Testis (tissue), 5 donors: Measurements from ENCODE around the gene KRTAP4-16. TPM values are rescaled to one million over a fixed set of nuclear protein-coding genes. Genes with fewer than 3 reads are reported as not detected.
"Not testable (repeated sequence)": the region's sequence is repeated elsewhere in the genome, so short reads cannot be mapped to it uniquely, and the experiment has no call there.

ENCODE experiments used
- DNase-seq: peaks from one replicate; pipeline ENCODE4 v3.0.0-alpha.2; 2019
- H3K27ac ChIP-seq, 2 donors: fragments of 200-600 bp; sonication (generic); one replicate each; pipeline ENCODE4 v1.5.1; 2019
- H3K27me3 ChIP-seq: fragments of 200-600 bp; sonication (generic); one replicate; pipeline ENCODE4 v1.5.1; 2019
- H3K36me3 ChIP-seq: fragments of 200-600 bp; sonication (generic); one replicate; pipeline ENCODE4 v1.5.1; 2017; ENCODE audit warnings: low read depth; ENCODE audit errors: missing control alignments
- H3K4me1 ChIP-seq: fragments of 200-600 bp; sonication (generic); one replicate; pipeline ENCODE4 v1.5.1; 2019
- H3K4me3 ChIP-seq, 2 donors: fragments of 200-600 bp; sonication (generic); one replicate each; pipeline ENCODE4 v1.5.1; 2017 to 2019
- H3K9me3 ChIP-seq: fragments of 200-600 bp; sonication (generic); one replicate; pipeline ENCODE4 v1.5.1; 2017
- POLR2A ChIP-seq: fragments of 450-650 bp; IDR thresholded peaks from one replicate; pipeline ENCODE4 v1.6.1; 2017; ENCODE audit warnings: antibody characterized with exemption, mild to moderate bottlenecking, moderate library complexity
- WGBS, 2 donors: methylation state at CpG; one replicate each; pipeline ENCODE4 v1.1.5; 2018; 5-methylcytosine and 5-hydroxymethylcytosine counted together
- intact Hi-C: fragments of 100-400 bp; cut with DNase I; formaldehyde crosslinking; loops from one replicate; pipeline ENCODE4 v1.15.1; 2023; ENCODE audit warnings: low total_unique reads
- long read RNA-seq, 2 donors: transcript quantifications; one replicate each; lab custom pipeline, GENCODE V29; 2026
- polyA plus RNA-seq: library from polyadenylated mRNA; stranded (reverse); fragments of 350-450 nt; fragmentation: Illumina TruSeq; extraction: RNeasy Lipid Tissue Mini Kit (QIAGEN cat#74804); gene quantifications from one replicate; pipeline ENCODE4 v1.2.3, GENCODE V29; 2014; ENCODE audit warnings: low read depth, low replicate concordance; ENCODE audit not compliant: insufficient read depth
- total RNA-seq, 2 donors: library from RNA; depleted of rRNA; stranded (reverse); fragments of >200 nt; gene quantifications; one replicate each; pipeline ENCODE4 v1.2.3, GENCODE V29; 2016
- TF ChIP-seq, protein P1 (sequence below), 3 experiments: fragments of 450-650 bp in 2 of 3; fragments of 200-600 bp in 1 of 3; sonication (generic) in 1 of 3; IDR thresholded peaks; one replicate each; pipeline ENCODE4 v1.5.1; 2016 to 2019; ENCODE audit warnings: antibody characterized with exemption in 3 of 3, mild to moderate bottlenecking in 2 of 3, moderate library complexity in 1 of 3

KRTAP4-16 gene
- total RNA-seq (not detected), polyA plus RNA-seq (not detected)
- long read RNA-seq, donor 1: 0 reads
- long read RNA-seq, donor 2: 0 reads

DNA sequence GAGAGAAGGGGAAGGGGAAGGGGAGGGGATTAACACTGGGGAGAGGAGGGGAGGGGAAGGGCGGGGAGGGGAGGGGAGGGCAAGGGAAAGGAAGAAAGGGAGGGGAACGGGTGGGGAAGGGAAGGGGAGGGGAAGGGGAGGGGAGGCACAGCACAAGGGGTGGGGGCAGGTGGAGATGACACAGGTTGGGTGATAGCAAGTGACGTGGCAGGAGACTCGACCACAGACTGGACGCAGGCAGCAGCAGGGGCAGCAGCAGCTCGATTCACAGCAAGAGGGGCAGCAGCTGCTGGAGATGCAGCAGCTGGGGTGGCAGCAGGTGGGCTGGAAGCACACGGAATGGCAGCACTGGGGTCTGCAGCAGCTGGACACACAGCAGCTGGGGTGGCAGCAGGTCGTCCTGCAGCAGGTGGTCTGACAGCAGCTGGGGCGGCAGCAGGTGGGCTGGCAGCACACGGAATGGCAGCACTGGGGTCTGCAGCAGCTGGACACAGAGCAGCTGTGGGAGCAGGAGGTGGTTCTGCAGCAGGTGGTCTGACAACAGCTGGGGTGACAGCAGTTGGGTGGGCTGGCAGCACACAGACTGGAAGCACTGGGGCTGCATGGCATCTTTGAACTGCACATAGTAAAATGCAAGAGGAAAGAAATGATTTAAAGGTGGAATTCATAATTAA lies at the start of gene KRTAP4-16:
TSS of gene KRTAP4-16 (minus strand) at position 624 of the 674 bp plus-strand sequence. CDS start at position 624, 0 bp downstream.
- no peak for DNase-seq
- TF ChIP-seq, protein P1, sequence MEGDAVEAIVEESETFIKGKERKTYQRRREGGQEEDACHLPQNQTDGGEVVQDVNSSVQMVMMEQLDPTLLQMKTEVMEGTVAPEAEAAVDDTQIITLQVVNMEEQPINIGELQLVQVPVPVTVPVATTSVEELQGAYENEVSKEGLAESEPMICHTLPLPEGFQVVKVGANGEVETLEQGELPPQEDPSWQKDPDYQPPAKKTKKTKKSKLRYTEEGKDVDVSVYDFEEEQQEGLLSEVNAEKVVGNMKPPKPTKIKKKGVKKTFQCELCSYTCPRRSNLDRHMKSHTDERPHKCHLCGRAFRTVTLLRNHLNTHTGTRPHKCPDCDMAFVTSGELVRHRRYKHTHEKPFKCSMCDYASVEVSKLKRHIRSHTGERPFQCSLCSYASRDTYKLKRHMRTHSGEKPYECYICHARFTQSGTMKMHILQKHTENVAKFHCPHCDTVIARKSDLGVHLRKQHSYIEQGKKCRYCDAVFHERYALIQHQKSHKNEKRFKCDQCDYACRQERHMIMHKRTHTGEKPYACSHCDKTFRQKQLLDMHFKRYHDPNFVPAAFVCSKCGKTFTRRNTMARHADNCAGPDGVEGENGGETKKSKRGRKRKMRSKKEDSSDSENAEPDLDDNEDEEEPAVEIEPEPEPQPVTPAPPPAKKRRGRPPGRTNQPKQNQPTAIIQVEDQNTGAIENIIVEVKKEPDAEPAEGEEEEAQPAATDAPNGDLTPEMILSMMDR (IDR thresholded peaks at IDR 0.05): no peak
- Histone ChIP-seq H3K36me3 (no peaks in the 10 kb centered on the region), H3K27ac (no peak within 1 kb of the TSS), H3K9me3 (no peaks in the 10 kb centered on the region), H3K4me3 (no peak within 1 kb of the TSS), H3K4me1 (no peaks in the 10 kb centered on the region), H3K27me3 (no peaks in the 10 kb centered on the region)
- intact Hi-C loops: no loop called here
- 62 to 67% methylated on average over 7 to 10 of the region's 10 CpGs for WGBS, 2 donors

DNA sequence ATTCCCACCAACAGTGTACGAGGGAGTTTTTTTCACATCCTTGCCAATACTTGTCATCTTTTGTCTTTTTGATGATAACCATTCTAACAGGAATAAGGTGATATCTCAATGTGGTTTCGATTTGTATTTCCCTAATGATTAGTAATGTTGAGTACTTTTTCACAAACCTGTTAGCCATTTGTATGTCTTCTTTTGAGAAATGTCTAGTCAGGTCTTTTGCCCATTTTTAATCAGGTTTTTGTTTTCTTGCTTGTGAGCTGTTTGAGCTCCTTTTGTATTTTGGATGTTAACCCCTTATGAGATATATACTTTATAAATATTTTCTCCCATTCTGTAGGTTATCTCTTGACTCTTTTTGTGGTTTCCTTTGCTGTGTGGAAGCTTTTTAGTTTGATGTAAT lies 49.5 kb upstream of the KRTAP4-16 start:
- no peak overlapping the region for H3K4me3 ChIP-seq
- H3K9me3 ChIP-seq: no peaks in the 10 kb centered on the region
- H3K27me3 ChIP-seq: no peaks in the 10 kb centered on the region
- intact Hi-C loops: no loop called here
- H3K4me1 ChIP-seq: no peaks in the 10 kb centered on the region
- H3K27ac ChIP-seq: no peak overlapping the region
- no peaks in the 10 kb centered on the region for H3K36me3 ChIP-seq
- DNase-seq: no peak
- 69 to 75% methylated on average over 2 of the region's 2 CpGs for WGBS, 2 donors
- TF ChIP-seq POLR2A: no peak
- TF ChIP-seq, protein P1 (IDR thresholded peaks at IDR 0.05): no peak

- no peak for TF ChIP-seq POLR2A
- TF ChIP-seq, protein P1 (IDR thresholded peaks at IDR 0.05): no peak
- no peaks in the 10 kb centered on the region for H3K9me3 ChIP-seq
- H3K36me3 ChIP-seq: no peaks in the 10 kb centered on the region
- no peaks in the 10 kb centered on the region for H3K4me1 ChIP-seq
- 83 to 91% methylated on average over 4 of the region's 4 CpGs for WGBS, 2 donors
- DNase-seq: no peak
- H3K27me3 ChIP-seq: no peaks in the 10 kb centered on the region
- intact Hi-C loops: no loop called here
- H3K4me3 ChIP-seq: no peak overlapping the region
- H3K27ac ChIP-seq: no peak overlapping the region
Measured at GRCh38 chr17:41150026-41150425, 48.0 kb upstream of the KRTAP4-16 start.

DNA sequence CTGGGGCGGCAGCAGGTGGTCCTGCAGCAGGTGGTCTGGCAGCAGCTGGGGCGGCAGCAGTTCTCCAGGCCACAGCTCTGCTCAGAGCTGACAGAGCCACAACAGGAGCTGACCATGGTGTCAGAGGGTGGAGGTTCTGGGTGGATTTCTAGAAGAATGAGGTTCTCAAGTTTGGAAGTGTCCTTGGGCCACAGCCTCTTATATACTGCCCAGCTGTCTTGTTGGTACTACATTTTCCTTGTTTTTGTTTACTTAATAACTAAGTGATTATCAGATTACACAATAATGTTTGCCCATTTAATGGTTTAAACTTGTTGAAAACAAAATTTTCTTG lies 47.6 kb upstream of the KRTAP4-16 start, which contains the start of gene KRTAP4-5:
TSS of gene KRTAP4-5 (minus strand) at position 174 of the 334 bp plus-strand sequence. CDS start at position 116, 58 bp downstream.
- no peaks in the 10 kb centered on the region for H3K27me3 ChIP-seq
- no peak within 1 kb of the TSS for H3K27ac ChIP-seq
- H3K36me3 ChIP-seq: no peaks in the 10 kb centered on the region
- TF ChIP-seq, protein P1 (IDR thresholded peaks at IDR 0.05): no peak
- TF ChIP-seq POLR2A: no peak
- no peak within 1 kb of the TSS for H3K4me3 ChIP-seq
- 45 to 67% methylated on average over 2 of the region's 2 CpGs for WGBS, 2 donors
- intact Hi-C loops: no loop called here
- H3K4me1 ChIP-seq: no peaks in the 10 kb centered on the region
- no peak for DNase-seq
- no peaks in the 10 kb centered on the region for H3K9me3 ChIP-seq

DNA sequence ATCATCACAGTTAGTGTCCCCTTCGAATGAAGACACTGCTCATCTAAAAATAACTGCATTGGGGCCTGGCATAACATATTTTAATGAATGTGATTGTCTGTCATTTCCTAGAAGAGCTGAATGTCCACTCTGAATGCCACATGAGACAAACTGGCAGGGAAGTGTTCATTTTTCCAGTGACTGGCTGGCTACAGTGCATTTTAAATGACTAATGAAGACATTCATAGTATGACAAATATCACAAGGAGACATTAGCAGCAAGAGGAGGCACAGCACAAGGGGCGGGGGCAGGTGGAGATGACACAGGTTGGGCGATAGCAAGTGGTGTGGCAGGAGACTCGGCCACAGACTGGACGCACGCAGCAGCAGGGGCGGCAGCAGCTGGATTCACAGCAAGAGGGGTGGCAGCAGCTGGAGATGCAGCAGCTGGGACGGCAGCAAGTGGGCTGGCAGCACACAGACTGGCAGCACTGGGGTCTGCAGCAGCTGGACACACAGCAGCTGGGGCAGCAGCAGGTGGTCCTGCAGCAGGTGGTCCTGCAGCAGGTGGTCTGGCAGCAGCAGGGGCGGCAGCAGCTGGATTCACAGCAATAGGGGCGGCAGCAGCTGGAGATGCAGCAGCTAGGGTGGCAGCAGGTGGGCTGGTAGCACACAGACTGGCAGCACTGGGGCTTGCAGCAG lies 47.1 kb upstream of the KRTAP4-16 start:
- DNase-seq, H3K27ac ChIP-seq, intact Hi-C loops, H3K4me3 ChIP-seq, H3K36me3 ChIP-seq, H3K9me3 ChIP-seq, H3K4me1 ChIP-seq, H3K27me3 ChIP-seq: not testable (repeated sequence)
- WGBS, 2 donors: 85 to 88% methylated on average over 10 of the region's 10 CpGs
